PC-9 (cell line): ENCODE measurements around the gene SLC9A3.

Source experiments
- EZH2 ChIP-seq: fragments of 200-600 bp; sonication (generic); IDR thresholded peaks from 2 replicates; pipeline ENCODE4 v1.8.0; 2017; ENCODE audit warnings: antibody characterized with exemption, low read depth
- TF ChIP-seq, protein P1 (sequence below): fragments of 200-600 bp; sonication (generic); conservative IDR thresholded peaks from 2 replicates; pipeline ENCODE4 v1.6.1; 2017; ENCODE audit warnings: mixed run types, antibody characterized with exemption, mild to moderate bottlenecking, moderate library complexity

DNA sequence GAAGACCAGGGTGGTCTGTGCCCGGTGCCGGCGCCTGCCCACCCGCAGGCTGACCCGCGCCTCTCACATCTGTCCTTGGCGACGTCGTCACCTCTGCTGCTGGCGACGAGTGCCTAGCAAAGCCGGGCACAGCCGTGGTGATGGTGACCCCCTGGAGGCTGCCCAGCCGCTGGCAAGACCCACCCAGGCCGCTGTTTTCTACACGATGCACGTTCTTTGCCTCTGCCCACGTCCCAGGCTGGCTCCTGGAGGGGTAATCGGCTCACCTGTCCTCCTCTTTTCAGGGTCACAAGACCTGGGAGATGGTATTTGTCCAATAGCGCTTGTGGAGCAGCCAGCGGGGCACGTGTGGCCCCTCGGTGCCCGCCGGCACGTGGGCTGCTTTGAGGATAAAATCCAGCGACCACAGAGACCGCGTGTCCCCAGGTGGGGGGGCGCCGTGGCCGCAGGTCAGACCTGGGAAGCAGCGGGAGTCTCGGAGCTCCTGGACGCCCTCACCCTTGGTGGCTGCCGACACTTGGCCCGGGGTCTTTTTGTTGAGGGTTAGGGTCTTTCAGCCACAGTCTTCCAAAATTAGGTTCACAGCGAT lies 29.5 kb downstream of the SLC9A3 start:
- TF ChIP-seq, protein P1, sequence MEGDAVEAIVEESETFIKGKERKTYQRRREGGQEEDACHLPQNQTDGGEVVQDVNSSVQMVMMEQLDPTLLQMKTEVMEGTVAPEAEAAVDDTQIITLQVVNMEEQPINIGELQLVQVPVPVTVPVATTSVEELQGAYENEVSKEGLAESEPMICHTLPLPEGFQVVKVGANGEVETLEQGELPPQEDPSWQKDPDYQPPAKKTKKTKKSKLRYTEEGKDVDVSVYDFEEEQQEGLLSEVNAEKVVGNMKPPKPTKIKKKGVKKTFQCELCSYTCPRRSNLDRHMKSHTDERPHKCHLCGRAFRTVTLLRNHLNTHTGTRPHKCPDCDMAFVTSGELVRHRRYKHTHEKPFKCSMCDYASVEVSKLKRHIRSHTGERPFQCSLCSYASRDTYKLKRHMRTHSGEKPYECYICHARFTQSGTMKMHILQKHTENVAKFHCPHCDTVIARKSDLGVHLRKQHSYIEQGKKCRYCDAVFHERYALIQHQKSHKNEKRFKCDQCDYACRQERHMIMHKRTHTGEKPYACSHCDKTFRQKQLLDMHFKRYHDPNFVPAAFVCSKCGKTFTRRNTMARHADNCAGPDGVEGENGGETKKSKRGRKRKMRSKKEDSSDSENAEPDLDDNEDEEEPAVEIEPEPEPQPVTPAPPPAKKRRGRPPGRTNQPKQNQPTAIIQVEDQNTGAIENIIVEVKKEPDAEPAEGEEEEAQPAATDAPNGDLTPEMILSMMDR, result no peak
- no peak for TF ChIP-seq EZH2
